Mesenchymal stem cell (in vitro differentiated cells and primary cell): ENCODE data around the gene POLR2H.
A peak's percentile ranks its signal among the peaks of the same experiment; 100 is the strongest.

Source experiments
- DNase-seq: peaks from one replicate; pipeline ENCODE4 v3.0.0-alpha.2; 2013
- H2AFZ ChIP-seq: one replicate; pipeline ENCODE4 v1.6.1; 2013; ENCODE audit warnings: low read depth, mild to moderate bottlenecking, control low read depth, inconsistent platforms, low read length, moderate library complexity
- H2AK5ac ChIP-seq: 2 replicates; pipeline ENCODE4 v1.6.1; 2013; ENCODE audit warnings: low read length, moderate library complexity, mild to moderate bottlenecking, inconsistent platforms; ENCODE audit not compliant: severe bottlenecking
- H2BK120ac ChIP-seq: one replicate; pipeline ENCODE4 v1.6.1; 2013; ENCODE audit warnings: low read depth, mild to moderate bottlenecking, inconsistent platforms, low read length, moderate library complexity
- H2BK12ac ChIP-seq, 2 experiments: one replicate each; pipeline ENCODE4 v1.6.1; 2013; ENCODE audit warnings: inconsistent platforms in 2 of 2, low read length in 2 of 2, mild to moderate bottlenecking in 2 of 2, moderate library complexity in 2 of 2, control low read depth in 1 of 2
- H2BK15ac ChIP-seq: one replicate; pipeline ENCODE4 v1.6.1; 2013; ENCODE audit warnings: mild to moderate bottlenecking, low read depth, inconsistent platforms; ENCODE audit not compliant: poor library complexity, severe bottlenecking
- H2BK5ac ChIP-seq: 2 replicates; pipeline ENCODE4 v1.6.1; 2013; ENCODE audit warnings: low read depth, mild to moderate bottlenecking, low read length, control low read depth, inconsistent platforms; ENCODE audit not compliant: poor library complexity, severe bottlenecking
- H3K14ac ChIP-seq, 2 experiments: one replicate each; pipeline ENCODE4 v1.6.1; 2013; ENCODE audit warnings: inconsistent platforms in 2 of 2, low read length in 2 of 2, control low read depth in 1 of 2, mild to moderate bottlenecking in 1 of 2, moderate library complexity in 1 of 2
- H3K18ac ChIP-seq, 2 experiments: one replicate each; pipeline ENCODE4 v1.6.1; 2013; ENCODE audit warnings: inconsistent platforms in 2 of 2, low read length in 2 of 2, control low read depth in 1 of 2, low read depth in 1 of 2, mild to moderate bottlenecking in 1 of 2
- H3K23ac ChIP-seq, 2 experiments: one replicate each; pipeline ENCODE4 v1.6.1; 2013; ENCODE audit warnings: inconsistent platforms in 2 of 2, low read length in 2 of 2, mild to moderate bottlenecking in 2 of 2, moderate library complexity in 2 of 2, control low read depth in 1 of 2
- H3K27ac ChIP-seq: 2 replicates; pipeline ENCODE4 v1.5.1; 2013; ENCODE audit warnings: mild to moderate bottlenecking, moderate library complexity, low read length, control low read depth, inconsistent platforms; ENCODE audit not compliant: poor library complexity, severe bottlenecking
- H3K27me3 ChIP-seq, 2 experiments: 2 replicates each; pipeline versions ENCODE4 v1.6.1 to v1.7.0; 2013; ENCODE audit warnings: low read length in 2 of 2, mild to moderate bottlenecking in 2 of 2, moderate library complexity in 2 of 2, control low read depth in 1 of 2, inconsistent platforms in 1 of 2; ENCODE audit not compliant: control insufficient read depth in 1 of 2, insufficient read depth in 1 of 2
- H3K36me3 ChIP-seq, 2 experiments: 2 replicates each; pipeline versions ENCODE4 v1.6.1 to v1.7.0; 2013; ENCODE audit warnings: low read length in 2 of 2, control low read depth in 1 of 2, inconsistent platforms in 1 of 2, low read depth in 1 of 2, mild to moderate bottlenecking in 1 of 2; ENCODE audit not compliant: insufficient read depth in 2 of 2, control insufficient read depth in 1 of 2
- H3K4ac ChIP-seq, 2 experiments: one replicate each; pipeline ENCODE4 v1.6.1; 2013; ENCODE audit warnings: inconsistent platforms in 2 of 2, low read length in 2 of 2, mild to moderate bottlenecking in 2 of 2, moderate library complexity in 2 of 2, control low read depth in 1 of 2, low read depth in 1 of 2
- H3K4me1 ChIP-seq: 2 replicates; pipeline ENCODE4 v1.6.1; 2013; ENCODE audit warnings: low read depth, low read length, control low read depth; ENCODE audit not compliant: control insufficient read depth, insufficient read depth
- H3K4me2 ChIP-seq: 2 replicates; pipeline ENCODE4 v1.6.1; 2013; ENCODE audit warnings: low read length, mild to moderate bottlenecking, inconsistent platforms; ENCODE audit not compliant: poor library complexity, severe bottlenecking
- H3K4me3 ChIP-seq, 2 experiments: 2 replicates each; pipeline versions ENCODE4 v1.5.1 to v1.7.0; 2013; ENCODE audit warnings: low read length in 2 of 2, mild to moderate bottlenecking in 2 of 2, control low read depth in 1 of 2, low read depth in 1 of 2; ENCODE audit not compliant: insufficient read depth in 1 of 2
- H3K79me1 ChIP-seq: replicated peaks from 2 replicates; pipeline ENCODE4 v1.6.1; 2013; ENCODE audit warnings: mild to moderate bottlenecking, control low read depth, low read length, inconsistent platforms; ENCODE audit not compliant: poor library complexity, severe bottlenecking
- H3K9ac ChIP-seq: 2 replicates; pipeline ENCODE4 v1.7.0; 2013; ENCODE audit warnings: mild to moderate bottlenecking, low read length, moderate library complexity
- H3K9me3 ChIP-seq: 2 replicates; pipeline ENCODE4 v1.7.0; 2013; ENCODE audit warnings: mild to moderate bottlenecking, low read length; ENCODE audit not compliant: control insufficient read depth
- H4K8ac ChIP-seq: one replicate; pipeline ENCODE4 v1.6.1; 2013; ENCODE audit warnings: inconsistent platforms, mild to moderate bottlenecking, low read length, moderate library complexity
- H4K91ac ChIP-seq: one replicate; pipeline ENCODE4 v1.6.1; 2013; ENCODE audit warnings: mild to moderate bottlenecking, low read length, inconsistent platforms
- WGBS: methylation state at CpG from one replicate; pipeline ENCODE4 v1.1.7; 2013; ENCODE audit warnings: mixed read lengths; 5-methylcytosine and 5-hydroxymethylcytosine counted together

The POLR2H gene

GRCh38 chr3:184362668-184363546 is 1.4 kb downstream of the POLR2H start:
- H2BK120ac ChIP-seq: peak overlapping the region; percentile 86
- under 1% methylated on average over 67 of the region's 68 CpGs for WGBS
- H3K4me1 ChIP-seq: peaks cover 23% of the 10 kb centered on the region
- H3K9me3 ChIP-seq: no peaks in the 10 kb centered on the region
- H3K14ac ChIP-seq: peak overlapping the region in 1 of 2 experiments; percentile 92
- peak overlapping the region in 1 of 2 experiments; percentile 15 for H2BK12ac ChIP-seq
- peak overlapping the region; percentile 71 for H2AK5ac ChIP-seq
- DNase-seq: peak; percentile 98
- peak overlapping the region; percentile 91 for H4K8ac ChIP-seq
- no peaks in the 10 kb centered on the region for H3K27me3 ChIP-seq
- H4K91ac ChIP-seq: peak overlapping the region; percentile 94
- peak overlapping the region; percentile 93 for H2BK5ac ChIP-seq
- peak overlapping the region; percentile 84 to 97 for H3K4ac ChIP-seq
- H3K36me3 ChIP-seq: peaks cover 23 to 31% of the 10 kb centered on the region in 2 experiments
- H3K23ac ChIP-seq: peak overlapping the region in 1 of 2 experiments; percentile 93
- peak overlapping the region; percentile 82 for H2BK15ac ChIP-seq
- peak overlapping the region; percentile 48 for H2AFZ ChIP-seq
- H3K18ac ChIP-seq: peak overlapping the region; percentile 93 to 95
- H3K9ac ChIP-seq: peak overlapping the region; percentile 100
- peaks cover 28% of the 10 kb centered on the region for H3K79me1 ChIP-seq
- H3K4me2 ChIP-seq: peak overlapping the region; percentile 98
- peak overlapping the region; percentile 76 to 86 for H3K4me3 ChIP-seq
- H3K27ac ChIP-seq: peak overlapping the region; percentile 97

GRCh38 chr3:184366619-184367289 is 5.2 kb downstream of the POLR2H start:
- Histone ChIP-seq H4K8ac (no peak overlapping the region), H3K14ac (no peak overlapping the region), H2AK5ac (no peak overlapping the region), H3K18ac (no peak overlapping the region), H2BK12ac (no peak overlapping the region), H2BK120ac (no peak overlapping the region), H2AFZ (no peak overlapping the region), H2BK15ac (no peak overlapping the region), H3K36me3 (peaks cover 22 to 41% of the 10 kb centered on the region in 2 experiments), H3K27ac (no peak overlapping the region), H3K4me3 (no peak overlapping the region), H3K9ac (peak overlapping the region; percentile 31), H3K27me3 (no peaks in the 10 kb centered on the region), H3K9me3 (no peaks in the 10 kb centered on the region), H3K4me1 (peaks cover 13% of the 10 kb centered on the region), H3K23ac (no peak overlapping the region), H3K79me1 (peaks cover 16% of the 10 kb centered on the region), H3K4ac (no peak overlapping the region), H4K91ac (no peak overlapping the region), H2BK5ac (no peak overlapping the region), H3K4me2 (no peak overlapping the region)
- WGBS: 94% methylated on average over 3 of the region's 5 CpGs
- peak; percentile 22 for DNase-seq

GRCh38 chr3:184368116-184368515 is 6.6 kb downstream of the POLR2H start:
- peaks cover 17% of the 10 kb centered on the region for H3K4me1 ChIP-seq
- WGBS: 95% methylated on average over 7 of the region's 9 CpGs
- H2BK5ac ChIP-seq: no peak overlapping the region
- no peaks in the 10 kb centered on the region for H3K27me3 ChIP-seq
- no peak for DNase-seq
- H3K4ac ChIP-seq: no peak overlapping the region
- peaks cover 22 to 41% of the 10 kb centered on the region in 2 experiments for H3K36me3 ChIP-seq
- no peak overlapping the region for H3K4me3 ChIP-seq
- H3K4me2 ChIP-seq: no peak overlapping the region
- no peak overlapping the region for H3K9ac ChIP-seq
- H2AFZ ChIP-seq: no peak overlapping the region
- no peak overlapping the region for H4K91ac ChIP-seq
- H4K8ac ChIP-seq: no peak overlapping the region
- H3K9me3 ChIP-seq: no peaks in the 10 kb centered on the region
- H3K79me1 ChIP-seq: peaks cover 16% of the 10 kb centered on the region
- no peak overlapping the region for H3K27ac ChIP-seq
- no peak overlapping the region for H3K23ac ChIP-seq
- H2BK120ac ChIP-seq: no peak overlapping the region
- H2AK5ac ChIP-seq: no peak overlapping the region
- no peak overlapping the region for H2BK12ac ChIP-seq
- no peak overlapping the region for H3K14ac ChIP-seq
- H2BK15ac ChIP-seq: no peak overlapping the region
- H3K18ac ChIP-seq: no peak overlapping the region

GRCh38 chr3:184368586-184369183 is 7.2 kb downstream of the POLR2H start:
- Histone ChIP-seq H3K4me3 (no peak overlapping the region), H2BK120ac (no peak overlapping the region), H2BK5ac (no peak overlapping the region), H3K27me3 (peaks cover 0 to 5% of the 10 kb centered on the region in 2 experiments), H3K79me1 (peaks cover 16% of the 10 kb centered on the region), H3K18ac (no peak overlapping the region), H3K4ac (no peak overlapping the region), H2AK5ac (no peak overlapping the region), H3K9ac (peak overlapping the region; percentile 62), H4K8ac (no peak overlapping the region), H3K23ac (no peak overlapping the region), H3K9me3 (no peaks in the 10 kb centered on the region), H3K27ac (peak overlapping the region; percentile 3), H2BK15ac (no peak overlapping the region), H3K14ac (no peak overlapping the region), H2BK12ac (no peak overlapping the region), H4K91ac (no peak overlapping the region), H2AFZ (no peak overlapping the region), H3K36me3 (peaks cover 22 to 41% of the 10 kb centered on the region in 2 experiments), H3K4me2 (no peak overlapping the region), H3K4me1 (peaks cover 17% of the 10 kb centered on the region)
- no peak for DNase-seq
- WGBS: 93% methylated on average over 3 of the region's 3 CpGs
